Stimulated activated CD8-positive, alpha-beta memory T cell treated with anti-CD3 and anti-CD28 coated beads, Interleukin-12 subunit alpha, Interleukin-12 subunit beta, amount 100 ng/mL, for 24 hours (primary cell): Measurements from ENCODE around the gene HEATR1.
"Not testable (repeated sequence)": the region's sequence is repeated elsewhere in the genome, so short reads cannot be mapped to it uniquely, and the experiment has no call there.

Source experiments
- DNase-seq: peaks from one replicate; pipeline ENCODE4 v3.0.0-alpha.2; 2020; ENCODE audit errors: extremely low read depth

HEATR1 gene, protein sequence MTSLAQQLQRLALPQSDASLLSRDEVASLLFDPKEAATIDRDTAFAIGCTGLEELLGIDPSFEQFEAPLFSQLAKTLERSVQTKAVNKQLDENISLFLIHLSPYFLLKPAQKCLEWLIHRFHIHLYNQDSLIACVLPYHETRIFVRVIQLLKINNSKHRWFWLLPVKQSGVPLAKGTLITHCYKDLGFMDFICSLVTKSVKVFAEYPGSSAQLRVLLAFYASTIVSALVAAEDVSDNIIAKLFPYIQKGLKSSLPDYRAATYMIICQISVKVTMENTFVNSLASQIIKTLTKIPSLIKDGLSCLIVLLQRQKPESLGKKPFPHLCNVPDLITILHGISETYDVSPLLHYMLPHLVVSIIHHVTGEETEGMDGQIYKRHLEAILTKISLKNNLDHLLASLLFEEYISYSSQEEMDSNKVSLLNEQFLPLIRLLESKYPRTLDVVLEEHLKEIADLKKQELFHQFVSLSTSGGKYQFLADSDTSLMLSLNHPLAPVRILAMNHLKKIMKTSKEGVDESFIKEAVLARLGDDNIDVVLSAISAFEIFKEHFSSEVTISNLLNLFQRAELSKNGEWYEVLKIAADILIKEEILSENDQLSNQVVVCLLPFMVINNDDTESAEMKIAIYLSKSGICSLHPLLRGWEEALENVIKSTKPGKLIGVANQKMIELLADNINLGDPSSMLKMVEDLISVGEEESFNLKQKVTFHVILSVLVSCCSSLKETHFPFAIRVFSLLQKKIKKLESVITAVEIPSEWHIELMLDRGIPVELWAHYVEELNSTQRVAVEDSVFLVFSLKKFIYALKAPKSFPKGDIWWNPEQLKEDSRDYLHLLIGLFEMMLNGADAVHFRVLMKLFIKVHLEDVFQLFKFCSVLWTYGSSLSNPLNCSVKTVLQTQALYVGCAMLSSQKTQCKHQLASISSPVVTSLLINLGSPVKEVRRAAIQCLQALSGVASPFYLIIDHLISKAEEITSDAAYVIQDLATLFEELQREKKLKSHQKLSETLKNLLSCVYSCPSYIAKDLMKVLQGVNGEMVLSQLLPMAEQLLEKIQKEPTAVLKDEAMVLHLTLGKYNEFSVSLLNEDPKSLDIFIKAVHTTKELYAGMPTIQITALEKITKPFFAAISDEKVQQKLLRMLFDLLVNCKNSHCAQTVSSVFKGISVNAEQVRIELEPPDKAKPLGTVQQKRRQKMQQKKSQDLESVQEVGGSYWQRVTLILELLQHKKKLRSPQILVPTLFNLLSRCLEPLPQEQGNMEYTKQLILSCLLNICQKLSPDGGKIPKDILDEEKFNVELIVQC (N-terminal part only)

DNA sequence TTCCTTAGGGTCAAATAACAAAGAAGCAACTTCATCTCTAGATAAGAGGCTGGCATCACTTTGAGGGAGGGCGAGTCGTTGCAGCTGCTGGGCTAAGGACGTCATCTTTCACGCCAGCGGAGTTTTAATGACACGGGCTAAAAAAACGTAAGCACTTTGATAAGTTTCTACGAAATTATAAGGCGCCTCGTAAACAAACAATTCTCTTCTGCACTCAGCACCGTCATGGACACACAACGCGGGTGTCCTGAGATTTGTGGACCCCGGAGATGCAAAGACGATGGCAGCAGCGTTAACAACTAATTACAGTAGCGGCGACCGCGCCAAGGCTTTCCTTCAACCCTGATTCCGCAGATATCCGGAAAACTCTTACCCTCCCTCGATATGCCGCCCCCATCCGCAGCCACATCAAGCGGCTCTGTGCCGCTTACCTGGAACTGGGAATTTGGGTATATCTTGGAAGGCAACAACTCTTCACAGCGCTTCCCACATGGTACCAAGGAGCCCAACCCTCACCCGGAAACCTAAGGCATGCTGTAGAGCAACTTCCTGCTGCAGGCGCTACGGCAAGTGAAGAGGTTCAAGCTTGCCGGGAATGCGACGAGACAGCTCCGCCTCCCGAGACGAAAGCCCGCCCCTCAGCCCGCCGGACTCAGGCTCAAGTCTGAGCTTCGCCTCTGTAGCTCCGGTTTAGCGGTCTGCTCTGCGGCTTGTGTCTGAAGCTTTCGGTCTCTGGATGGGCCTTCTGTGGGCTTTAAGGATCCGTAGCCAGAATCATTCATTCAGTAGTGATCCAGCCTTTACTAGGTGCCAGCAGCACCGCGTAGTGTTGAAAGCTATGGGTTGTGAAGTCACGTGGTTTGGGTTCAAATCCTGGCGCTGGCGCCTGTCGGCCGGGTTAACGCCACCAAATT lies at the start of gene HEATR1:
Gene HEATR1, minus strand, starts transcription at position 526 of the 914 bp plus-strand sequence. Its CDS starts 421 bp downstream, at position 105.
- peak; percentile 75 for DNase-seq

DNA sequence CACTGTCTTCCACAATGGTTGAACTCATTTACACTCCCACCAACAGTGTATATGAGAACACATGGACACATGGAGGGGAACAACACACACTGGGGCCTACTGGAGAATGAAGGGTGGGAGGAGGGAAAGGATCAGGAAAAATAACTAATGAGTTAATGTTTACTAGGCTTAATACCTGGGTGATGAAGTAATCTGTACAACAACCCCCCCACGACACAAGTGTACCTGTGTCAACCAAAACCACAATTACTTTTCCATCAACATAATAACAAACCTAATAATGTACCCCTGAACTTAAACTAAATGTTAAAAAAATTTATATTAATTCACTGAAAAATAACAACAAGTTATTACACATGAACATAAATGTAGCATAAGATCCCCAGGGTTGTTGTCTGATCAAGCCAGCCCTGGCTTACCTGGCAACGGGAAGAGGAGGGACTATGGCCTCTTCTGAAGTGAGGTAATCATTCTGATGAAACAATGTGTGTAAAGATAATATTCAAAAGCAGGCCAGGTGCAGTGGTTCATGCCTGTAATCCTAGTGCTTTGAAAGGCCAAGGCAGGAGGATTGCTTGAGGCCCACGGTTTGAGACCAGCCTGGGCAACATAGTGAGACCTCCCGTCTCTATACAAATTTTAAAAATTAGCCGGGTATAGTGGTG lies 40.8 kb upstream of the HEATR1 start:
- DNase-seq, result no peak

DNA sequence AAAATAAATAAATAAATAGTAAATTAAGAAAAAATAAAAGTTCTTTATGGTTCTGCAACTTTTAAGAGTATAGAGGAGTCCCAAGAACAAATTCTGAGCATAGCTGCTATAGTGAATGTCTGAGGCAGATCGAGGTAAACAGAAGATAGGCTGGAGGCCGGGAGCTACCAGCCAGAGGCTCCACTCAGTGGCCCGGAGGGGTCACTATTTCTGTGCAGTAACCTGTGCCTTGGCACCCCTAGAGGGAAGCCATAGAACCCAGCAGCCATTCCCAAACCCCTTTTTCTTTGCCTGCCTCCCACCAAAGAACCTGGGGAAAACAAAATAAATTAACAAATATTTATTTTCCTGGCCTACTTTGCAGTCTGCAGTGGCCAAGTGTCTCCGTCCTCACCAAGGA lies 38.4 kb upstream of the HEATR1 start:
- DNase-seq, result no peak

DNA sequence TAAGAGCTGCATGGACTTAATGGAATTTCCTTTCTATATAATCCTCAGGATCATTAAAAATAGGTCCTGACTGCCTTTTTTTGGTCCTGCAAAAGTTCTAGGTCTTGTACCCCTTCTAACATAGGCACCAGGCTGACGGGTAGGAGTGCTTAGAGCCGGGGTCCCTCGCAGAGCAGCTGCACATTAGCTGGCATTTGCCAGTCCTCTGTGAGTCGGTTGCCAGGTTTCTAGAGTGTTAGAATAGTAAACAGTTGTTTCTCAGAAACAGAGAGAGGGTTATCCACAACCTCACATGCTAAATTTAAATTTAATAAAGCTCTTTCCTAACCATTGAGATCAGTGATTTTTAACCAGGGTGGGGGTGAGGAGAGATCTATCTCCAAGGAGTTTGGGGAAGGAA lies 35.4 kb upstream of the HEATR1 start:
- DNase-seq, result no peak

DNA sequence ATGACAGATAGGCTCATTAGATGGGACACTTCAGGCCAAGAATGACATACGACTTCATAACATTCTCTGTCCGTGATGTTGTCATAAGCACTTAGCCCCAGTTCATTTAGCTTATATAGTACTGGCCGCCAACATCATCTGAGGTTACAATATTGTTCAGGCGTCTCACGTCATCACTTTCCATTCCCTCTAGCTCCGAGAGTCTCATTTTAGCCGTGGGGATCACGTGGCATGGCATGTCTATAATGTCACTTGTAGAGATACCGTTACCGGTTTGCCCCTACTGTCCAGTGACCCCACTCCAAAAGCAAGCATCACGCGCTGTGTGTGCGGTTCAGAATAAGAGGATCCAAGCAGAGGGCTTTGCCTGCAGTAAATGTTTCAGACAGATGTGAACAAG lies 34.6 kb upstream of the HEATR1 start:
- DNase-seq, result no peak

DNA sequence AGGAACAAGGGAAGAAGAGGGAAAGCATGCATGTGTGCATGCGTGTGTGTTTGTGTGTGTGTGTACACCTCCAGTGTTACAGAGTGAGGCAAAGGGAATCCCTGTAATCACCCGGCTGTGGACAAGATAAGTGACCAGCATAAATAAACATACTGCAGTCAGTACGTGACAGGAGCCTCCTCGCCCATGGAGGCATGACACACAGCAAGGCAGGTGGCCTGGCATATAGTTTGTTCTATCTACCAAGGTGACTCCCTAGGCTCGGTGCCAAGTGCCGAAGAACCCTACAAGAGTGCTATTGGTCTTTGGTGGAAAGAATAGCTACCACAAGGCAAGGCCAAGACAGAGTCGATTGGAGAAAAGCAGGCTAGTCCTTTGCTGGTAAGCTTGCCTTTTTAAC lies 31.7 kb upstream of the HEATR1 start:
- DNase-seq, result no peak

DNA sequence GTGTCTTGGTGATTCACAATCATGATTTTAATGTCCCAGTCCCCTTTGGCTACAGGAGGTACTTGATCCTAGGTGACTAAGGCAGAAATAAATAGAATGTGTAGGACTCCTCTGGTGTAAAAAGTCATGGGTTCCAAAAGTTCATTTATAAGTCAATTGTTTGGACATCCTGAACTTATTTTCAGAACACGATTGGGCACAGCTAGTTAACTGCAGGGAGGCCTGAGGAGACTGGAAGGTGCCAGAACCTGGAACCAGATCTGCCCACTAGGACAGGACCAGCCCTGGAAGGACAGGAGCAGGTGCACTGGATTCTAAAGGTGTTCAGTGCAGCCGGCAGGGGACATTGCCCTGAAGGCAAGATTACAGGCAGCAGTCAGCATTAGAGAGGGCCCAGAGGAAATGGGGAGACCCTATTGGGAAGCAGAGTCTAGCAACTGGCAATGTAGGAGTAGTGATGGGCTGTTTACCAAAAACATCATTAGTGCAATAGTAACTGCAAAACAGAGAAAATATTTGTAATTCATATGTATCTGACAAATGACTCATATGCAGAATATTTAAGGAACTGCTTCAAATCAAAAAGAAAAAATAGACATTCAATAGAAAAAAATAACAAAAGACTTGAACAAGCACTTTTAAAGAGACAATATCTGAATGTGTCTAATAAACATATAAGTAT lies 23.6 kb upstream of the HEATR1 start:
- DNase-seq, result no peak

DNA sequence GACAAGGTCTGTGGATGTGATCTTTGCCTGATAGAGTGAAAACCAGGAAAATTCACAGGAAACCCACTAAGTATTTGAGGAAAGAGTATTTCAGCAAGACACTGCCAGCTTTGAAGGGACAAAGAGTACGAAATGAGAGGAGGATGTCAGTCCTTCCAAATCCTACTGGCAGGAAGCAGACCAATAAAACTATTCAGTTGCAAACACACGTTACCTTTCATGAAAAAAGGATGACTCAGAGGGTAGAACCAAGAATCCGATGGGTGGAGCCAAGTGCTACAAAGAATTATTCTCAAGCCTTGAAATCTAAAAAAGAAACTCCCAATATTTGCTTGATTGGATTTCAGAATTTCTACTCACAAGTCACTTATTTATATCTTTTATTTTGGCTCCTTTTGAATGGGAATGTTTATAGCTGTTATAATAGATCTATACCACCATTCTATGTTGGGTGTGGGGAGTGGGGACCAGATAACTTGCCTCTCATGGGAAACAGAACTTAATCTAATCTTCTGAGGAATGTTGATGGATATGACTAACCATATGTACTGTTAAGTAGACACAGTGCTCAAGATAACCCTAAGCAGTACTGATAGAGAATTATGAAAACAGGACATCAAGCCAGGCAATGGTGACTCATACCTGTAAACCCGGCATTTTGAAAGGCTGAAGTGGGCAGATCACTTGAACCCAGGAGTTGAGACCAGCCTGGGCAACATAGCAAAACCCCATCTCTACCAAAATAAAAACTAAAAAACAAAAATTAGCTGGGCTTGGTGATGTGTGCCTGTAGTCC lies 19.3 kb upstream of the HEATR1 start:
- DNase-seq, result no peak

DNA sequence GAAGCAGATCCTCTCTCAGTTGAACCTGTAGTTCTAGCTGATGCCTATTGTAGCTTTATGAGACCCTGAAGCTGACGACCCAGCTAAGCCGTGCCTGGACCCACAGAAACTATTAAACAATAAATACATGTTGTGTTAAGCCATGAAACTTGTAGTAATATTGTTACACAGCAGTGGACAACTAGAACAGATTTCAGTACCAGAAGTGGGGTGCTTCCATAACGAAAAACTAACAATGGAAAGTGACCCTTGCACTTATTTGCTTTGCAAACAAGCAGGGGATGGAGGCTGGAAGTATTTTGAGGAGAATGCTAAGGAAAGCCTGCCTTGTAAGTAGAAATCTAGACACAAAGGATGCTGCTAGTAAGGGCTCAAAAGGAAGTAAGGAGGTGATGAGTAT lies 18.1 kb upstream of the HEATR1 start:
- no peak for DNase-seq

DNA sequence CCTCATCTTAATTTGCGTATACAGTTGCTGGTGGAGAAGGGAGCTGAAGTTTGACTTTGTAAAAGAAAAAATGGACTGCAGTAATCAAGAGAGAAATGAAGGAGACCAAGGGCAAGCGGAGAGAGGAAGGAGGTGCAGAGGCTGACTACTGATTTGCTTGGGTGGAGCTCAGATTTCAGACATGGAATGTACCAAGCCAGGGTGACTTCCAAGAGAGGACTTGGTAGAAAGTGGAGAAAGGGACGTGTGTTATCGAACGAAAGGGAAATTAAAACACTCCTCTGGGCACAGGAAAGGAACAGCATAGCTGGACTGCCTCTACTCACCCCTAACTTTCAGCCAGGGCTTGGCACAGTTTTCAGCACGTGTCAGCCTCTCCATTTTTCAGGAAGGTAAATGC lies 15.1 kb upstream of the HEATR1 start:
- DNase-seq, result no peak

DNA sequence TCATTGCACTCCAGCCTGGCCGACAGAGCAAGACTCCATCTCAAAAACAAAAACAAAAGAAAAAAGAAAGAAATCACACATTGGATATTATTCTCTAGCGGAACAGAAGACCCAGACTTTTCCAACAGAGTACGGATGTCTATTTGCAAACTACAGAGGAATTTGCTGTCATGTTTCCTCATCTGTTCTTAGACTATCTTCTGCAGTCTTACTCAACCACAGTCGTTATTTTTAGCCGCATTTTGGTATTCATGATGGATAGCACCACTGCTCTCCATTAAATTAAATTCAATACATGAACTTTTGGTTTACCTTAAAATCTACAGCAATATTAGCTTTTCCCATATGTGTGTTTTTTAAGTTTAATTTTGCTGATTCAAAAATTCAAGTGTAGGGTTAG lies 14.2 kb upstream of the HEATR1 start:
- DNase-seq, result no peak

DNA sequence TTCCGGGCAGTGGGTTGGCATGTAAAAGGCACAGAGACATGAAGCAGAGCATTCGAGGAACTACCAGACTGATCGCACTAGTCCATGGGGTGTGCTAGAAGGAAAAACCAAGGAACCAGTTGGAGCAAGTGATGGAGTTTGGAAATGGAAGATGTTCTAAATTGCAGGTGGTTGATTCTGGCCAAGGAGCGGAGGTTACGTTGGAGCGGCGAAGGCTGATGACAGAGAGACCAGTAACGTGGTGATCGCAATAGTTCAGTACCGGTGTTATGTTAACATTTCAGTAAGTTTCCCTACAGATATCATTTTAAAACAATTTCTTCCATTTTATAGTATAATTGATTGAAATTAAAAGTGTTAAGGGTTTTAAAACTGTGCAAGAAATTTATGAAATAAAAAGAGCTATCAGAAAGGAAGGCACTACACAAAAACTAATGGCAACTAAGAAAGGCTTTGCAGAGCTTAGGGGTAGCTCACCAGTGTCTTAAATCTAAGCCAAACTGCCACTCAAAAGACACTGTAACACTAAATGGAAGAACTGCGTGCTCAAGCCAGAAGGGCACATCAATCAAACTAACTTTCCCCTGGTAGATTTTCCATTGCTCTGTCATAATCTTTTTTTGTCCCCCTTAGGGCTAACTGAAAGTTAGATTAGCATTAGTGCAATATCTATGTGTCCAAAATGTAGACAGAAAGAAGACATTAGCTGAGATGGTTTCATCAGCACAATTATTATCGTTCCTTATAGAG lies 11.3 kb upstream of the HEATR1 start:
- no peak for DNase-seq

DNA sequence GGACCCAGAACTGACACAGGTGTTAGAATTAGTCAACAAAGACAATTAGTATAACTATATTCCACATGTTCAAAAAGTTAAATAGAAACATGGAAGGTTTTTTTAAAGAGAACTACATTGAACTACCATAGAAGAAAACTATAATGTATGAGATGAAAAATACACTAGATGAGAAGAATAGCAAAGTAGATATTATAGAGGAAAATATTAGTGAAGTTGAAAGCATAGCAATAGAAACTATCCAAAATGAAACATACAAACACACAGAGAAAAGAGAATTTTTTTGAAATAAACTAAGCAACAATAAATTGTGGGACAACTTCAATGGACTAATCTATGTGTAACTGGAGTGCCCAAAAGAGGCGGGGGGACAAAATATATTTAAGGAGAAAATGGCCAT lies 8.0 kb upstream of the HEATR1 start:
- DNase-seq, result no peak

DNA sequence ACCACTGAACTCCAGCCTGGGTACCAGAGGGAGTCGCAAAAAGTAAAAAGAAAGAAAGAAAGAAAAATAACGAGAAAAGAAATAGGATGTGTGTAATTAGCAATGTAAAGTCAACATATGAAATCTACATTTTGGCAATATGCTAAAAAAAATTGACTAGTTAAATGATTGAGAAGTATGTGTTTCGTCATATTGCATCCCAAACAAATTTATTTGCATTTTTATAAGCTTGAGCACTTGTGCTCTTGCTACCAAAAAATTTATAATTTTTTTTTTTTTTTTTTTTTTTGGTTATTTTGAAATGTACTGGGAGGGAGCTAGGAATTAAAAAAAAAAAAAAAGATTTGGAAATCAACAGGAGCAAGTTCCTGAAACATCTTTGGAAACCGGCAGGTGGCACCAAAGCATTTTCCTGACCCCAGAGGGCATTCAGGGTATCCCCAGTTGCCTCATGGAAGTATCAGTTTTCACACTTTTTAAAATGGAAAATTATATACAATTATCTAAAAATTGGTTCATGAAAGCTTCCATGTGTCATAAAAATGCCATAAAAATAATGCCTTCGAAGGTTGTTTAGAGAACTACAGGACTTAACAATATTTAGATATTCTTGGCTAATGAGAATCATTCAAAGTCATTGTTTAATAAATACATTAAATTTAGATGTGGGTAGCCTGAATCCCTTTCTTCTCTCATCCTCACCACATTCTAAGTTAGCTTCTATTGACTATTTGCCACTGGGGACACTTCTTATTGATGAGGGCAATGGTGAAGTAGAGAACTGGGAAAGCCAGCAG lies 4.8 kb upstream of the HEATR1 start:
- no peak for DNase-seq

DNA sequence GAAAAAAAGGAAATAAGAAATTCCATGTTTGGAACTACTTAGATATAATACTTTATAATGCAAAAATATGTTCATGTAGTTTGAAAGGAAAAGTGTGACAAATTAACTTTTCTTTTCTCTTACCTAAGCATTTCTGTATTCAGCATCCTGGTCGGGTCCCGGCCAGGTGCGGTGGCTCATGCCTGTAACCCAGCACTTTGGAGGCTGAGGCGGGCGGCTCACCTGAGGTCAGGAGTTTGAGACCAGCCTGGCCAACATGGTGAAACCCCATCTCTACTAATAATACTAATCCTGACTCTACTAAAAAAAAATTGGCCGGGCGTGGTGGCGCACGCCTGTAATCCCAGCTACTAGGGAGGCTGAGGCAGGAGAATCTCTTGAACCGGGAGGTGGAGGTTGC lies 3.3 kb upstream of the HEATR1 start:
- DNase-seq, result not testable (repeated sequence)

DNA sequence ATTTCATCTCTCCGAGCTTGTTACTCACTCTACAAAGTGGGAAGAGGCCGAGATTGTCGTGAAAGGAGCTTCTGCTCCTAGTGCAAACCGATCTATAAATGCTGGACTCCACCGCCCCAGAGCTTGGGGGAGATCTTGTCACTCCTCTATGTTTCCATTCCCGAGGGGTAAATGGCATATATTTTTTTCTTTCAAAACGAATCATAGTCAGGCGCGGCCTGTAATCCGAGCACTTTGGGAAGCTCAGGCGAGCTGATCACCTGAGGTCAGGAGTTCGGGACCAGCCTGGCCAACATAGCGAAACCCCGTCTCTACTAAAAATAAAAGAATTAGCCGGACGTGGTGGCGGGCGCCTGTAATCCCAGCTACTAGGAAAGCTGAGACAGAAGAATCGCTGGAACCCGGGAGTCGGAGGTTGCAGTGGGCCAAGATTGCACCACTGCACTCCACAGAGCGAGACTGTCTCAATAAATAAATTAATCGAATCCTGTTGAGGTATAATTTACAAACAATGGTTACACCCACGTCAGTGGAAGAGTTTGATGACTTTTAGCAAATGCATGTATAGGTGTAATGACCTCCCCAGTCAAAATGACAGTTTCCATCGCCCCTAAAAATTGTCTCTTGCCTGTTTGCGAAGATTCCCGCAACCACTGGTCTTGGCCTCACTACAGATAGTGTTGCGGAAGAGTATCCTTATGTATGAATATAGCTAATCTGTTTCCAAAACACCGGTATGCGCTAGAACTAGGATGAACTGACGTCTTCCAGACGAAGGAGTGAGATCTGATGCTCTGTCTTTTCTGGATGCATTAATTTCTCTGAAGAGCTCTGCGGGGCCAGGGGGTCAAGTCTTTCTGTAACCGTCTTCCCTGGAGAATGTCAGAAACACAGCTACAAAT lies 840 bp upstream of the HEATR1 start:
- no peak for DNase-seq
